T-helper 1 cell treated with Interleukin-12 subunit alpha and Interleukin-12 subunit beta and Interleukin-4 antibody, amounts not matched to agents 30 μg/mL and 1 μg/mL, for 36 hours (primary cell): ENCODE results near the gene MRFAP1.
"Not testable (repeated sequence)": the region's sequence is repeated elsewhere in the genome, so short reads cannot be mapped to it uniquely, and the experiment has no call there.

Experiments
- H3K27ac Mint-ChIP-seq: one replicate; pipeline ENCODE4 v1.8.0; 2021; ENCODE audit warnings: mild to moderate bottlenecking, mixed read lengths
- H3K27me3 Mint-ChIP-seq: one replicate; pipeline ENCODE4 v1.8.0; 2021; ENCODE audit warnings: low read depth, mixed read lengths
- H3K36me3 Mint-ChIP-seq: one replicate; pipeline ENCODE4 v1.8.0; 2021; ENCODE audit warnings: low read depth, mixed read lengths
- H3K4me1 Mint-ChIP-seq: one replicate; pipeline ENCODE4 v1.8.0; 2021; ENCODE audit warnings: low read depth, mixed read lengths
- H3K4me3 Mint-ChIP-seq: one replicate; pipeline ENCODE4 v1.8.0; 2021; ENCODE audit warnings: mild to moderate bottlenecking, moderate library complexity, mixed read lengths
- H3K9me3 Mint-ChIP-seq: one replicate; pipeline ENCODE4 v1.8.0; 2021; ENCODE audit warnings: mixed read lengths

Gene MRFAP1

GRCh38 chr4:6658597-6659075 is 18.2 kb downstream of the MRFAP1 start:
- H3K27ac Mint-ChIP-seq, result no peak overlapping the region
- H3K36me3 Mint-ChIP-seq, result peaks cover 1% of the 10 kb centered on the region
- H3K9me3 Mint-ChIP-seq, result peaks cover 4% of the 10 kb centered on the region
- peaks cover 6% of the 10 kb centered on the region for H3K4me1 Mint-ChIP-seq
- H3K4me3 Mint-ChIP-seq, result peak overlapping the region; percentile 46
- H3K27me3 Mint-ChIP-seq, result peaks cover 42% of the 10 kb centered on the region

- Mint-ChIP-seq H3K36me3 (peaks cover 1% of the 10 kb centered on the region), H3K9me3 (peaks cover 4% of the 10 kb centered on the region), H3K27me3 (peaks cover 43% of the 10 kb centered on the region), H3K4me3 (no peak overlapping the region), H3K4me1 (peaks cover 6% of the 10 kb centered on the region), H3K27ac (no peak overlapping the region)
These were observed 19.4 kb downstream of the MRFAP1 start for GRCh38 chr4:6659897-6660296.

GRCh38 chr4:6660430-6660829 is 19.9 kb downstream of the MRFAP1 start:
- Mint-ChIP-seq H3K9me3 (peaks cover 3% of the 10 kb centered on the region), H3K27me3 (peaks cover 43% of the 10 kb centered on the region), H3K4me3 (no peak overlapping the region), H3K4me1 (peaks cover 6% of the 10 kb centered on the region), H3K36me3 (peaks cover 1% of the 10 kb centered on the region), H3K27ac (no peak overlapping the region)

GRCh38 chr4:6662591-6662990 is 22.1 kb downstream of the MRFAP1 start:
- H3K27ac Mint-ChIP-seq, result no peak overlapping the region

GRCh38 chr4:6663596-6664393 is 23.3 kb downstream of the MRFAP1 start:
- H3K27ac Mint-ChIP-seq, result no peak overlapping the region
- no peaks in the 10 kb centered on the region for H3K9me3 Mint-ChIP-seq
- H3K27me3 Mint-ChIP-seq, result peaks cover 43% of the 10 kb centered on the region
- peak overlapping the region; percentile 36 for H3K4me3 Mint-ChIP-seq
- peaks cover 1% of the 10 kb centered on the region for H3K36me3 Mint-ChIP-seq
- H3K4me1 Mint-ChIP-seq, result peaks cover 4% of the 10 kb centered on the region

More at GRCh38 chr4:6662591-6662990, 22.1 kb downstream of the MRFAP1 start:
- H3K4me3 Mint-ChIP-seq, result no peak overlapping the region
- H3K27me3 Mint-ChIP-seq, result peaks cover 43% of the 10 kb centered on the region
- H3K36me3 Mint-ChIP-seq, result peaks cover 1% of the 10 kb centered on the region
- peaks cover 6% of the 10 kb centered on the region for H3K4me1 Mint-ChIP-seq
- no peaks in the 10 kb centered on the region for H3K9me3 Mint-ChIP-seq

GRCh38 chr4:6665320-6665654 is 24.8 kb downstream of the MRFAP1 start:
- peaks cover 31% of the 10 kb centered on the region for H3K27me3 Mint-ChIP-seq
- H3K27ac Mint-ChIP-seq, result no peak overlapping the region
- H3K4me3 Mint-ChIP-seq, result no peak overlapping the region
- peaks cover 1% of the 10 kb centered on the region for H3K36me3 Mint-ChIP-seq
- no peaks in the 10 kb centered on the region for H3K4me1 Mint-ChIP-seq
- no peaks in the 10 kb centered on the region for H3K9me3 Mint-ChIP-seq

GRCh38 chr4:6668391-6668790 is 27.9 kb downstream of the MRFAP1 start:
- H3K27me3 Mint-ChIP-seq, result peaks cover 3% of the 10 kb centered on the region
- H3K9me3 Mint-ChIP-seq, result no peaks in the 10 kb centered on the region
- H3K4me1 Mint-ChIP-seq, result peaks cover 3% of the 10 kb centered on the region
- no peak overlapping the region for H3K27ac Mint-ChIP-seq
- H3K4me3 Mint-ChIP-seq, result no peak overlapping the region
- peaks cover 4% of the 10 kb centered on the region for H3K36me3 Mint-ChIP-seq

- Mint-ChIP-seq H3K27ac (no peak overlapping the region), H3K4me3 (no peak overlapping the region), H3K36me3 (peaks cover 26% of the 10 kb centered on the region), H3K27me3 (no peaks in the 10 kb centered on the region), H3K9me3 (no peaks in the 10 kb centered on the region), H3K4me1 (peaks cover 27% of the 10 kb centered on the region)
These were observed 31.2 kb downstream of the MRFAP1 start for GRCh38 chr4:6671648-6672047.

- Mint-ChIP-seq H3K27ac (no peak overlapping the region), H3K4me1 (peaks cover 30% of the 10 kb centered on the region), H3K9me3 (no peaks in the 10 kb centered on the region), H3K27me3 (no peaks in the 10 kb centered on the region), H3K4me3 (no peak overlapping the region), H3K36me3 (peaks cover 29% of the 10 kb centered on the region)
These were observed 31.6 kb downstream of the MRFAP1 start for GRCh38 chr4:6672131-6672530.

GRCh38 chr4:6672541-6673190 is 32.2 kb downstream of the MRFAP1 start:
- not testable (repeated sequence) for H3K4me3 Mint-ChIP-seq, H3K9me3 Mint-ChIP-seq, H3K27ac Mint-ChIP-seq, H3K27me3 Mint-ChIP-seq
- Mint-ChIP-seq H3K4me1 (peaks cover 36% of the 10 kb centered on the region), H3K36me3 (peaks cover 32% of the 10 kb centered on the region)

- H3K36me3 Mint-ChIP-seq, result peaks cover 33% of the 10 kb centered on the region
- peaks cover 37% of the 10 kb centered on the region for H3K4me1 Mint-ChIP-seq
These were observed 32.7 kb downstream of the MRFAP1 start for GRCh38 chr4:6673191-6673659.

GRCh38 chr4:6673660-6674499 is 33.4 kb downstream of the MRFAP1 start:
- H3K4me3 Mint-ChIP-seq, result peak overlapping the region; percentile 97
- H3K36me3 Mint-ChIP-seq, result peaks cover 37% of the 10 kb centered on the region
- H3K9me3 Mint-ChIP-seq, result no peaks in the 10 kb centered on the region
- H3K27ac Mint-ChIP-seq, result peak overlapping the region; percentile 98
- H3K4me1 Mint-ChIP-seq, result peaks cover 42% of the 10 kb centered on the region
- H3K27me3 Mint-ChIP-seq, result no peaks in the 10 kb centered on the region

More at GRCh38 chr4:6673191-6673659, 32.7 kb downstream of the MRFAP1 start:
- Mint-ChIP-seq H3K27ac (peak overlapping the region; percentile 98), H3K4me3 (peak overlapping the region; percentile 97)
- not testable (repeated sequence) for H3K27me3 Mint-ChIP-seq, H3K9me3 Mint-ChIP-seq

GRCh38 chr4:6674500-6675149 is 34.1 kb downstream of the MRFAP1 start:
- no peaks in the 10 kb centered on the region for H3K27me3 Mint-ChIP-seq
- H3K36me3 Mint-ChIP-seq, result peaks cover 40% of the 10 kb centered on the region
- no peaks in the 10 kb centered on the region for H3K9me3 Mint-ChIP-seq
- peak overlapping the region; percentile 97 for H3K27ac Mint-ChIP-seq
- H3K4me3 Mint-ChIP-seq, result peak overlapping the region; percentile 97
- H3K4me1 Mint-ChIP-seq, result peaks cover 44% of the 10 kb centered on the region
